Fibroblast of villous mesenchyme (primary cell): ENCODE measurements around the gene CNOT2. TPM values are rescaled to one million over a fixed set of nuclear protein-coding genes. Genes with fewer than 3 reads are reported as not detected.
"Not testable (repeated sequence)": the region's sequence is repeated elsewhere in the genome, so short reads cannot be mapped to it uniquely, and the experiment has no call there.

Experiments
- DNase-seq: peaks from one replicate; pipeline ENCODE4 v3.0.0-alpha.2; 2010; ENCODE audit warnings: low read depth
- H3K4me3 ChIP-seq: 2 replicates; pipeline ENCODE4 v1.5.1; 2011; ENCODE audit warnings: low read depth, mild to moderate bottlenecking, low read length
- total RNA-seq: library from RNA; depleted of rRNA; stranded (reverse); fragments of >200 nt; gene quantifications from 2 replicates; pipeline ENCODE4 v1.2.3, GENCODE V29; 2012
- TF ChIP-seq, protein P1 (sequence below): IDR thresholded peaks from 2 replicates; pipeline ENCODE4 v1.5.1; 2012; ENCODE audit warnings: low read depth, mild to moderate bottlenecking, low read length; ENCODE audit not compliant: insufficient read depth

Gene CNOT2
- total RNA-seq, 1 donor: 186 TPM

DNA sequence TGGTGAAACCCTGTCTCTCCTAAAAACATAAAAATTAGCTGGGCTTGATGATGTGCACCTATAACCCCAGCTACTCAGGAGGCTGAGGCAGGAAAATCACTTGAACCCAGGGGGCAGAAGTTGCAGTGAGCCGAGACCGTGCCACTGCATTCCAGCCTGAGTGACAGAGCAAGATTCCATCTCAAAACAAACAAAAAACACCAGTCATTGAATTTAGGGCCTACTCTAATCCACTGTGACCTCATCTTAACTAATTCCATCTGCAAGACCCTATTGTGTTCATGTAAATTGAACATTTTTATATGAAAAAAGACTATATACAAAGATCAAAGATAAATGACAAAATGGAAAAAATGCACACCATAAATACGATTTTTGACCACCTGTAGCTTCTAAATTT, 140.7 kb downstream of the CNOT2 start:
- no peak overlapping the region for H3K4me3 ChIP-seq
- TF ChIP-seq, protein P1, sequence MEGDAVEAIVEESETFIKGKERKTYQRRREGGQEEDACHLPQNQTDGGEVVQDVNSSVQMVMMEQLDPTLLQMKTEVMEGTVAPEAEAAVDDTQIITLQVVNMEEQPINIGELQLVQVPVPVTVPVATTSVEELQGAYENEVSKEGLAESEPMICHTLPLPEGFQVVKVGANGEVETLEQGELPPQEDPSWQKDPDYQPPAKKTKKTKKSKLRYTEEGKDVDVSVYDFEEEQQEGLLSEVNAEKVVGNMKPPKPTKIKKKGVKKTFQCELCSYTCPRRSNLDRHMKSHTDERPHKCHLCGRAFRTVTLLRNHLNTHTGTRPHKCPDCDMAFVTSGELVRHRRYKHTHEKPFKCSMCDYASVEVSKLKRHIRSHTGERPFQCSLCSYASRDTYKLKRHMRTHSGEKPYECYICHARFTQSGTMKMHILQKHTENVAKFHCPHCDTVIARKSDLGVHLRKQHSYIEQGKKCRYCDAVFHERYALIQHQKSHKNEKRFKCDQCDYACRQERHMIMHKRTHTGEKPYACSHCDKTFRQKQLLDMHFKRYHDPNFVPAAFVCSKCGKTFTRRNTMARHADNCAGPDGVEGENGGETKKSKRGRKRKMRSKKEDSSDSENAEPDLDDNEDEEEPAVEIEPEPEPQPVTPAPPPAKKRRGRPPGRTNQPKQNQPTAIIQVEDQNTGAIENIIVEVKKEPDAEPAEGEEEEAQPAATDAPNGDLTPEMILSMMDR: no peak
- no peak for DNase-seq

DNA sequence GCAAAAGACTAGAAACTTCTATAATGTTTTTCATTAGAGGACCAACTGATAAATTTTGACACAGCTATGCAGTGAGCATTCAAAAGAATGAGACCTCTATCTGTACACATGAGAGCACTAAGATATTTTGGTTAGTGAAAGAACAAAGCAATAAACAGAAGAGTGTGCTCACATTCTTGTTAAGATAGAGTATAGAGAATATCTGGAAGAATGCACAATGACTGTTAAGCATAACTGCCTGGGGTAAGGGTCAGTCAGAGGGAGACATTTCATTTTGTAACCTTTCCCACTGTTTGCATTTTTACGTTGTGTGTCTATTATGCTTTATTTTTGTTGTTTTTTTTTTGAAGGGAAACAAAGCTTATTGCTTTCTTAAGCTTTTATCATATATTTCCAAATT, 143.5 kb downstream of the CNOT2 start:
- no peak overlapping the region for H3K4me3 ChIP-seq
- peak; percentile 77 for DNase-seq
- TF ChIP-seq, protein P1: no peak

DNA sequence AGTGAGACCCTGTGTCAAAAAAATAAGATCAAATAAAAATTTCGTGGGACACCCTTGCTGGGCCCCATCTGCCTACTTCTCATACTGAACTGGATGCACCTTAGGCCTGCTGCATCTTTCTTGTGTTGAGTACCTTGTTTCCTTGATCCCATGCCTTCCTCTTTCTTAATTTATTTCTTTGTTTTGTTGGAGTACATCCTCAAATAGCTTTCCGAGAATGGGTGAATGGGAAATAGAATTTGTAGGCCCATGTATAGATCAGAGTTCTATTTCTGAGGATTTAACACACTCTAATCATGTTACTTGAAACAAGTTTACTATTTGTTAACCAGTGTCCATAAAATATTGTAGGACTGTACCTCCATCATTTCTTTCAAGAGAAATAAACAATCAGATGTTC, 146.4 kb downstream of the CNOT2 start:
- TF ChIP-seq, protein P1: no peak

DNA sequence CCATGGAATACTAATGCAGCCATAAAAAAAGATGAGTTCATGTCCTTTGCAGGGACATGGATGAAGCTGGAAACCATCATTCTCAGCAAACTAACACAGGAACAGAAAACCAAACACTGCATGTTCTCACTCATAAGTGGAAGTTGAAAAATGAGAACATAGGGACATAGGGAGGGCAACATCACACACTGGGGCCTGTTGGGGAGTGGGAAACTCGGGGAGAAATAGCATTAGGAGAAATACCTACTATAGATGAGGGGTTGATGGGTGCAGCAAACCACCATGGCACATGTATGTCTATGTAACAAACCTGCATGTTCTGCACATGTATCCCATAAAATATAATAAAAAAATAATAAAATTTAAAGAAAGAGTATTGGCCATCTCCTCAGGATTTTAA, 149.4 kb downstream of the CNOT2 start:
- not testable (repeated sequence) for H3K4me3 ChIP-seq, DNase-seq

More for the DNA sequence above, 146.4 kb downstream of the CNOT2 start:
- no peak overlapping the region for H3K4me3 ChIP-seq
- DNase-seq: no peak

DNA sequence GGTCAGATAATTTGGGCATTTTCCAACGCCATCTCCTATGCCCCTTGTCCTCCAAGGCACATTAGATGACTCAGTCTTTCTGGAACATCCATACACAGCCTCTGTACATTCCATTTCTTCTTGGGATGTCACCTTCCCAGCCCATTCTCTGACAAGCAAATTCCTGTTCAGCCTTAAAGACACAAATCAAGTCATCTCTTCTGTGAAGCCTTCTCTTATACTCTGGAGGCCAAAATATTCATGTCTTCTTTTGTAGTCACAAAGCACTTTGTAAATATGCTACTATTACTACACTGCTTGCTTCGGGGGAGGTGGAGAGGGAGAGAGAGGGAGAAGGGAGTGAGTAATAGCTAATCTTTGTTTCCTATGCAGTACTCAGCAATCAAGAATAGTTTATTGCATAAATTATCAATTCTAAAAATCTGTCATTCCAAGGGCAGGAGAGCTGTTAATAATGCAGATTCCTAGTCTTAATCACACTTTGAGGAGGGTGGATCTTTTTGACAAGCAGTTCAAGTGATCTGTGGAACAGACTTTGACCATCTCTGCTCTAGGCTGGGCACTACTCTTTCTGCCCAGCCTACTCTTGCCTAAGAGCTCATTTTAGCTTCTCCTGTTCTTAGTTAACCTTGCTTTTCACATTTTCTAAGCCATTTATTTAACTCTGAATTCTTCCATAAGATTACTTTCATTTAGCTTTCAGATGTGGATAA, 150.7 kb downstream of the CNOT2 start:
- peak; percentile 49 for DNase-seq
- H3K4me3 ChIP-seq: no peak overlapping the region
- TF ChIP-seq, protein P1: no peak

DNA sequence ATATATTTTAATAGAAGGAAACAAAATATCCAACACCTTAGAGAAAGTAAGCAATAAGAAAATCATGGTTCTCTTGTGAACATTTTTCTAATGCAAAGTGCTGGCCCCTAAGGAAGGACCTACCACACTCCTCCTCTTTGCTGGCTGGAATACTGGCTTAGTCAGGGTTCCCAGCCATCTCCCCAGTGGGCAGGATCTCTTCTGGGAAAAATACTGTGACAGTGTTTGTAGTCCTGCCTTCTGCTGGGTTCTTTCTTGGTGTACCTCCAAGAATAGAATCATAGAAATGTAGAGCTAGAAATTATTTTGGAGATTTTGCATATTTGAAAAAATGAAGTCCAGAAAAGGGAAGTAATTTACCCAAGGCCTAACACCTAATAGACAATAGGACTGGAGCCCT, 154.8 kb downstream of the CNOT2 start:
- no peak overlapping the region for H3K4me3 ChIP-seq
- no peak for DNase-seq
- TF ChIP-seq, protein P1: no peak

DNA sequence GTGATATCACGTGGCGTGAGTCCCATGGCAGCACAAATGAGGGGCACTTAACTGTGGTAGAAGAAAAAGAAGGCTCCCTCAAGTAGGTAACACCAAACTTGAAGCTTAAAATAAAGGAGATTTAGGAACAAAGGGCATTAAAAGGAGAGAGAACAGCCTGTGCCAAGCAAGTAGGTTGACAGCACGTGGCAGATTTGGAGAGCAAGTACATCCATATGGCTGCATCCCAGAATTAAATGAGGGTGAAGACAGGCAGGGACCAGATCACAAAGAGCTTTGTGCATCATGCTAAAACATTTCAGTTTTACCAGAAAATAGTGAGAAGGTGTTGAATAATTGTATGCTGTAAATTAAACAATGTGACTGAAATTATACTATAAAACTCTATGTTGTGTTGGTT, 155.6 kb downstream of the CNOT2 start:
- no peak overlapping the region for H3K4me3 ChIP-seq
- no peak for DNase-seq
- TF ChIP-seq, protein P1: no peak
